H9 (cell line): ENCODE data around the gene MKNK2. TPM values are rescaled to one million over a fixed set of nuclear protein-coding genes. Genes with fewer than 3 reads are reported as not detected.

ENCODE experiments used
- DNase-seq: peaks from one replicate; pipeline ENCODE4 v3.0.0-alpha.2; 2017
- H2AFZ ChIP-seq: one replicate; pipeline ENCODE4 v1.6.1; 2013; ENCODE audit warnings: mild to moderate bottlenecking, low read length, control low read depth, moderate library complexity
- H2AK5ac ChIP-seq: 2 replicates; pipeline ENCODE4 v1.6.1; 2013; ENCODE audit warnings: low read length, control low read depth, mixed read lengths; ENCODE audit not compliant: insufficient read length
- H2BK120ac ChIP-seq: one replicate; pipeline ENCODE4 v1.6.1; 2013; ENCODE audit warnings: low read depth, mild to moderate bottlenecking, low read length, control low read depth, inconsistent platforms; ENCODE audit not compliant: poor library complexity, severe bottlenecking
- H2BK12ac ChIP-seq: 2 replicates; pipeline ENCODE4 v1.6.1; 2013; ENCODE audit warnings: low read length, control low read depth, mixed read lengths, low read depth; ENCODE audit not compliant: insufficient read length
- H2BK15ac ChIP-seq: 2 replicates; pipeline ENCODE4 v1.6.1; 2013; ENCODE audit warnings: low read depth, low read length, control low read depth
- H2BK20ac ChIP-seq: one replicate; pipeline ENCODE4 v1.6.1; 2013; ENCODE audit warnings: low read depth, mild to moderate bottlenecking, low read length, control low read depth, inconsistent platforms; ENCODE audit not compliant: poor library complexity, severe bottlenecking
- H2BK5ac ChIP-seq: 2 replicates; pipeline ENCODE4 v1.6.1; 2013; ENCODE audit warnings: low read length, control low read depth, mixed read lengths; ENCODE audit not compliant: insufficient read length
- H3K14ac ChIP-seq: 2 replicates; pipeline ENCODE4 v1.6.1; 2013; ENCODE audit warnings: low read length, control low read depth; ENCODE audit not compliant: insufficient read depth
- H3K18ac ChIP-seq: 2 replicates; pipeline ENCODE4 v1.6.1; 2013; ENCODE audit warnings: low read depth, mild to moderate bottlenecking, mixed read lengths, low read length, control low read depth; ENCODE audit not compliant: insufficient read length
- H3K23ac ChIP-seq: 2 replicates; pipeline ENCODE4 v1.6.1; 2013; ENCODE audit warnings: low read length, control low read depth, mixed read lengths, low read depth; ENCODE audit not compliant: insufficient read length
- H3K23me2 ChIP-seq: 2 replicates; pipeline ENCODE4 v1.6.1; 2013; ENCODE audit warnings: low read depth, mild to moderate bottlenecking, mixed read lengths, low read length, control low read depth; ENCODE audit not compliant: insufficient read length, poor library complexity, severe bottlenecking
- H3K27ac ChIP-seq: 2 replicates; pipeline ENCODE4 v1.5.1; 2013; ENCODE audit warnings: low read length, control low read depth, mixed read lengths, low read depth; ENCODE audit not compliant: insufficient read length
- H3K27me3 ChIP-seq: 2 replicates; pipeline ENCODE4 v1.6.1; 2013; ENCODE audit warnings: low read length, control low read depth, inconsistent platforms; ENCODE audit not compliant: insufficient read depth
- H3K4ac ChIP-seq: 2 replicates; pipeline ENCODE4 v1.6.1; 2013; ENCODE audit warnings: low read depth, mild to moderate bottlenecking, control low read depth, inconsistent platforms, low read length, moderate library complexity
- H3K4me1 ChIP-seq: 2 replicates; pipeline ENCODE4 v1.6.1; 2013; ENCODE audit warnings: low read length, control low read depth, inconsistent platforms; ENCODE audit not compliant: insufficient read depth
- H3K4me2 ChIP-seq: 2 replicates; pipeline ENCODE4 v1.6.1; 2013; ENCODE audit warnings: low read length, control low read depth, mixed read lengths; ENCODE audit not compliant: insufficient read length, insufficient read depth
- H3K56ac ChIP-seq: 2 replicates; pipeline ENCODE4 v1.6.1; 2013; ENCODE audit warnings: low read depth, mild to moderate bottlenecking, mixed read lengths, low read length, control low read depth; ENCODE audit not compliant: insufficient read length
- H3K79me1 ChIP-seq: 2 replicates; pipeline ENCODE4 v1.6.1; 2013; ENCODE audit warnings: low read depth, mild to moderate bottlenecking, moderate library complexity, low read length, control low read depth, inconsistent platforms; ENCODE audit not compliant: insufficient read depth, poor library complexity, severe bottlenecking
- H3K79me2 ChIP-seq: 2 replicates; pipeline ENCODE4 v1.6.1; 2013; ENCODE audit warnings: low read length, control low read depth, inconsistent platforms; ENCODE audit not compliant: insufficient read depth
- H3K9ac ChIP-seq: 2 replicates; pipeline ENCODE4 v1.6.1; 2013; ENCODE audit warnings: low read length, control low read depth, mixed read lengths; ENCODE audit not compliant: insufficient read length; ENCODE audit errors: extremely low read depth
- H3K9me3 ChIP-seq: one replicate; pipeline ENCODE4 v1.6.1; 2013; ENCODE audit warnings: low read depth, low read length, inconsistent platforms; ENCODE audit not compliant: control insufficient read depth
- H3T11ph ChIP-seq: one replicate; pipeline ENCODE4 v1.6.1; 2013; ENCODE audit warnings: mild to moderate bottlenecking, low read length, control low read depth, inconsistent platforms
- H4K20me1 ChIP-seq: one replicate; pipeline ENCODE4 v1.6.1; 2013; ENCODE audit not compliant: control insufficient read depth, insufficient read length, insufficient read depth
- H4K5ac ChIP-seq: 2 replicates; pipeline ENCODE4 v1.6.1; 2013; ENCODE audit warnings: low read depth, mild to moderate bottlenecking, mixed read lengths, low read length, control low read depth; ENCODE audit not compliant: insufficient read length
- H4K8ac ChIP-seq: replicated peaks from 2 replicates; pipeline ENCODE4 v1.6.1; 2013; ENCODE audit warnings: low read length, control low read depth, mixed read lengths, low read depth; ENCODE audit not compliant: insufficient read length
- H4K91ac ChIP-seq: 2 replicates; pipeline ENCODE4 v1.6.1; 2013; ENCODE audit warnings: low read depth, mild to moderate bottlenecking, moderate library complexity, mixed read lengths, low read length, control low read depth; ENCODE audit not compliant: insufficient read length
- H3K27ac Mint-ChIP-seq, 3 experiments: 2 replicates in 2 of 3; 3 replicates in 1 of 3; pipeline ENCODE4 v1.8.0; 2020 to 2021; ENCODE audit warnings: mixed read lengths in 3 of 3, mild to moderate bottlenecking in 1 of 3, moderate library complexity in 1 of 3
- H3K27me3 Mint-ChIP-seq: 2 replicates; pipeline ENCODE4 v1.8.0; 2021; ENCODE audit warnings: low read depth, mild to moderate bottlenecking, moderate library complexity, mixed read lengths
- H3K36me3 Mint-ChIP-seq, 3 experiments: 2 replicates in 2 of 3; 3 replicates in 1 of 3; pipeline ENCODE4 v1.8.0; 2020 to 2021; ENCODE audit warnings: low read depth in 3 of 3, mixed read lengths in 3 of 3; ENCODE audit not compliant: insufficient read depth in 1 of 3
- H3K4me1 Mint-ChIP-seq, 2 experiments: 2 replicates each; pipeline ENCODE4 v1.8.0; 2020; ENCODE audit warnings: mixed read lengths in 2 of 2
- H3K4me3 Mint-ChIP-seq, 2 experiments: 2 replicates in 1 of 2; 3 replicates in 1 of 2; pipeline ENCODE4 v1.8.0; 2020 to 2021; ENCODE audit warnings: mild to moderate bottlenecking in 2 of 2, mixed read lengths in 2 of 2, moderate library complexity in 1 of 2
- H3K9me3 Mint-ChIP-seq, 2 experiments: 2 replicates in 1 of 2; 3 replicates in 1 of 2; pipeline ENCODE4 v1.8.0; 2020; ENCODE audit warnings: mild to moderate bottlenecking in 2 of 2, mixed read lengths in 2 of 2, moderate library complexity in 1 of 2
- CTCF ChIP-seq: fragments of 200-600 bp; sonication (generic); conservative IDR thresholded peaks from 3 replicates; pipeline ENCODE4 v1.8.0; 2021; ENCODE audit warnings: antibody characterized with exemption, mild to moderate bottlenecking
- WGBS: extraction: QIAGEN DNeasy Blood & Tissue Kit; methylation state at CpG from one replicate; pipeline ENCODE4 v1.1.7; 2013; ENCODE audit warnings: missing lambda C conversion rate, low lambda C conversion rate, mixed read lengths; ENCODE audit not compliant: insufficient read length; ENCODE audit errors: extremely low coverage; 5-methylcytosine and 5-hydroxymethylcytosine counted together
- total RNA-seq: library from RNA; stranded (reverse); gene quantifications from 2 replicates; pipeline ENCODE4 v1.2.1, GENCODE V29; 2021

The MKNK2 gene
- total RNA-seq, 1 experiment from 2014 or later, result 153 TPM

DNA sequence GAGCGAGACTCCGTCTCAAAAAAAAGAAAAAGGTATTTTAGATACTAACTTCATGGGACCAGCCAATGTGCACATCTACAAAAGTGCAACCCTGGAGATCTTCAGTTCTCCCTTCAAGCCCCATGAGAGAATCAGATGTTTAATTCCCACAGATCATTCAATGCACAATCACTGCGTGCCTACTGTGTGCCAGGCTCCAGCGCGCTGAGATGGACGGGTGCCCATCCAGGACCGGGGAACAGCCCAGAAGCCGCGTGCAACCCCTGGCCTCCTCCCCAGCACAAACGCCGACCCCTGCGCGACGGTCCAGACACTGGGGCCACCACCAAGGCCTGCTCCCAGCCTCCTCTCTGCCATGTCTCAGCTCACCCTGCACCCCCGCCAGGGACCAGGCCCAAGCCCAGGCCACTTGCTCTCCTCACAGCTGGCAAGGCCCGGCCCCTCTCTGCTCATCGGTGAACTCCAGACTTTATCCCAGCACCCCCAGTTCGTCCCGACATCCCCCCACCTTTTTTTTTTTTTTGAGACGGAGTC lies 40.8 kb downstream of the MKNK2 start:
- H4K20me1 ChIP-seq, result no peaks in the 10 kb centered on the region
- no peaks in the 10 kb centered on the region; the same call in 1 of the 2 replicates for H3K79me2 ChIP-seq

More for the DNA sequence above, 40.8 kb downstream of the MKNK2 start:
- no peak overlapping the region for H2BK120ac ChIP-seq
- H3K9ac ChIP-seq, result no peak overlapping the region
- H2BK20ac ChIP-seq, result no peak overlapping the region
- no peak for TF ChIP-seq CTCF
- no peaks in the 10 kb centered on the region for H3K27me3 Mint-ChIP-seq
- no peak overlapping the region for H3K27ac ChIP-seq
- H4K5ac ChIP-seq, result no peak overlapping the region
- no peak overlapping the region for H2BK5ac ChIP-seq
- no peaks in the 10 kb centered on the region for H3K79me1 ChIP-seq
- no peak overlapping the region for H3T11ph ChIP-seq
- H3K4me1 Mint-ChIP-seq, result peaks cover 5 to 12% of the 10 kb centered on the region in 2 experiments; a peak in 3 of 4 replicates
- no peak overlapping the region for H3K27ac Mint-ChIP-seq
- no CpG with 5 or more reads among the region's 20 CpGs for WGBS
- H4K8ac ChIP-seq, result no peak overlapping the region
- H3K56ac ChIP-seq, result no peak overlapping the region
- no peak overlapping the region for H3K4me2 ChIP-seq
- H2AFZ ChIP-seq, result no peak overlapping the region
- peaks cover 4% of the 10 kb centered on the region for H3K23me2 ChIP-seq
- no peaks in the 10 kb centered on the region; a peak in 2 of 5 replicates for H3K9me3 Mint-ChIP-seq
- no peak overlapping the region for H4K91ac ChIP-seq
- H3K36me3 Mint-ChIP-seq, result peaks cover 22 to 33% (median 32%) of the 10 kb centered on the region in 3 experiments; a peak in 6 of 7 replicates
- H2AK5ac ChIP-seq, result no peak overlapping the region
- DNase-seq, result no peak
- H3K23ac ChIP-seq, result no peak overlapping the region
- no peaks in the 10 kb centered on the region for H3K9me3 ChIP-seq
- H3K4ac ChIP-seq, result no peak overlapping the region
- no peaks in the 10 kb centered on the region for H3K4me1 ChIP-seq
- H3K18ac ChIP-seq, result no peak overlapping the region
- no peaks in the 10 kb centered on the region for H3K27me3 ChIP-seq
- H2BK15ac ChIP-seq, result no peak overlapping the region
- no peak overlapping the region for H2BK12ac ChIP-seq
- no peak overlapping the region for H3K4me3 Mint-ChIP-seq
- H3K14ac ChIP-seq, result no peak overlapping the region
